ENCODE measurements around the gene ASPSCR1.

DNA sequence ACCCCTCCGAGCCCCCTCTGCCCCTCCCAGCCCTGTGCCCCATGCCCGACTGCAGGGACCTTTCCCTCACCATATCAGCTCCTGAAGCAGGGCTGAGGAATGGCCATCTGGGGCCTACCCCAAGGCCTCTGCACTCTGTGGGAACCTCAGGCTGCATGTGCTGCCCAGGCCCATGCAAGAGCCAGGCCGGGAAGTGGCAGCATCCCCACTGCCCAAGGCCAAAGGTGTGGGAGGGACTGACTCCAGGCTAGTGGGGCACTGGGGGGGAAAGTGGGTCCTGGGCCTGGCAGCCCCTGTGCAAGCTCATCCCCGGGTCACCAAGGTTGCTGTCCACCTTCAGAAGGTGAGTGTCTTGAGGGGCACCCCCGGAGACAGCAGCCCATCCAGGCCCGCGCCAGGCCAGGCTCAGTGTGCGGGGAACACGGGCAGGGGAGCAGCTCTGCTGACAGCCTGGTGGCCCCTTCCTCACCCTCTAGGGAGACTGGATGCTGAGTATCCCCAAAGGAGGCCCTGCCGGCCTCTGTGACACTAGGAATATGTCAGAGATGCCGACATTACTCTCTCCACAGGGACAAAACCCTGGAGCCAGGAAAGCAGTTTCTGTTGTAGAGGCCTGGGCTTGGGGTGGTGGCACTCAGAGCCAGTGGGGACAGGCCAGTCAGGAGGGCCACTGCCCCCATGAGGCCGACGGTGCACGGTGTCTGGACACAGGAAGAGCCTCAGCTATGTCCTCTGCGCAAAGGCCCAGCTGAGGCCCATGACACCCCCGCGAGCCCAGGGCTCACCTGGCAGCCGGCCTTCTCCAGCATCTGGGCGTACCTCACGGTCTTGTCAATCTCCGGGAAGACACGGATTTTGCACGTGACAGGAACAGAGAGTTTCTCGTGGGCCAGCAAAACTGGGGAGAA lies 84.9 kb downstream of the ASPSCR1 start:
- TF ChIP-seq, protein P1, sequence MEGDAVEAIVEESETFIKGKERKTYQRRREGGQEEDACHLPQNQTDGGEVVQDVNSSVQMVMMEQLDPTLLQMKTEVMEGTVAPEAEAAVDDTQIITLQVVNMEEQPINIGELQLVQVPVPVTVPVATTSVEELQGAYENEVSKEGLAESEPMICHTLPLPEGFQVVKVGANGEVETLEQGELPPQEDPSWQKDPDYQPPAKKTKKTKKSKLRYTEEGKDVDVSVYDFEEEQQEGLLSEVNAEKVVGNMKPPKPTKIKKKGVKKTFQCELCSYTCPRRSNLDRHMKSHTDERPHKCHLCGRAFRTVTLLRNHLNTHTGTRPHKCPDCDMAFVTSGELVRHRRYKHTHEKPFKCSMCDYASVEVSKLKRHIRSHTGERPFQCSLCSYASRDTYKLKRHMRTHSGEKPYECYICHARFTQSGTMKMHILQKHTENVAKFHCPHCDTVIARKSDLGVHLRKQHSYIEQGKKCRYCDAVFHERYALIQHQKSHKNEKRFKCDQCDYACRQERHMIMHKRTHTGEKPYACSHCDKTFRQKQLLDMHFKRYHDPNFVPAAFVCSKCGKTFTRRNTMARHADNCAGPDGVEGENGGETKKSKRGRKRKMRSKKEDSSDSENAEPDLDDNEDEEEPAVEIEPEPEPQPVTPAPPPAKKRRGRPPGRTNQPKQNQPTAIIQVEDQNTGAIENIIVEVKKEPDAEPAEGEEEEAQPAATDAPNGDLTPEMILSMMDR (IDR thresholded peaks at IDR 0.05): no peak
- no peak for TF ChIP-seq POLR2A (IDR thresholded peaks at IDR 0.05)

Data from esophagus squamous epithelium (tissue), 4 donors.